ENCODE data around the gene SBF2.

DNA sequence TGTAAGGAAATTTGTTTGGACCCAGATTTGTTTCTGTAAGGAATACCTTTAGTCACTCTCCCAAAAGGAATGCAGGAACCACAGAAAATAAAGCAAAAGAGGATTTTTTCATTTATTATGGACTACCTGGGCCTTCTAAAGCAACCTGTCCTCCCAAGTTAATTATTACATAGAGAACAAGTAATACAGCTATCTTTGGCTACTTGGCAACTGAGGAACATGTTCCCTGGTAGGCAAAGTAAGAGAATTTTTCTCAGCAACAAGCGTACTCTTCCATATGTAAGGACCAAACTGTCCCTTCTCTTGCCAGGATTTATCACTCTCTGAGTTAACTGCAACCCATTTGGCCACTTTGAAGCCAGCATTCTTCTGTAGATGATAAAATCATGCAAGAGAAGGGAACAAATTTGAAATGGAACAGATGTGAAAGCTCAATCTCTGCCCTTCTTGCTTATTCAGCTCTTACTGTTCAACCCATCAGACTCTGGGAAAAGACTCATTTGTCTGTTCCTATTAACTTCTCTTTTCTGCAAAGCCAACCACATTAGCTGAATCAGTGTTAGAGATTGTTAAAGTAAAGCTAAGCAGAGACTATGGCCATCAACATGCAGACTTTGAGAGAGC lies 440.0 kb downstream of the SBF2 start:
- TF ChIP-seq, protein P1, sequence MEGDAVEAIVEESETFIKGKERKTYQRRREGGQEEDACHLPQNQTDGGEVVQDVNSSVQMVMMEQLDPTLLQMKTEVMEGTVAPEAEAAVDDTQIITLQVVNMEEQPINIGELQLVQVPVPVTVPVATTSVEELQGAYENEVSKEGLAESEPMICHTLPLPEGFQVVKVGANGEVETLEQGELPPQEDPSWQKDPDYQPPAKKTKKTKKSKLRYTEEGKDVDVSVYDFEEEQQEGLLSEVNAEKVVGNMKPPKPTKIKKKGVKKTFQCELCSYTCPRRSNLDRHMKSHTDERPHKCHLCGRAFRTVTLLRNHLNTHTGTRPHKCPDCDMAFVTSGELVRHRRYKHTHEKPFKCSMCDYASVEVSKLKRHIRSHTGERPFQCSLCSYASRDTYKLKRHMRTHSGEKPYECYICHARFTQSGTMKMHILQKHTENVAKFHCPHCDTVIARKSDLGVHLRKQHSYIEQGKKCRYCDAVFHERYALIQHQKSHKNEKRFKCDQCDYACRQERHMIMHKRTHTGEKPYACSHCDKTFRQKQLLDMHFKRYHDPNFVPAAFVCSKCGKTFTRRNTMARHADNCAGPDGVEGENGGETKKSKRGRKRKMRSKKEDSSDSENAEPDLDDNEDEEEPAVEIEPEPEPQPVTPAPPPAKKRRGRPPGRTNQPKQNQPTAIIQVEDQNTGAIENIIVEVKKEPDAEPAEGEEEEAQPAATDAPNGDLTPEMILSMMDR (IDR thresholded peaks at IDR 0.05; ENCODE audit: insufficient read depth, low read length) = no peak
- TF ChIP-seq POLR2AphosphoS5 (IDR thresholded peaks at IDR 0.05; ENCODE audit: low read depth) = no peak
- TF ChIP-seq, protein P2, sequence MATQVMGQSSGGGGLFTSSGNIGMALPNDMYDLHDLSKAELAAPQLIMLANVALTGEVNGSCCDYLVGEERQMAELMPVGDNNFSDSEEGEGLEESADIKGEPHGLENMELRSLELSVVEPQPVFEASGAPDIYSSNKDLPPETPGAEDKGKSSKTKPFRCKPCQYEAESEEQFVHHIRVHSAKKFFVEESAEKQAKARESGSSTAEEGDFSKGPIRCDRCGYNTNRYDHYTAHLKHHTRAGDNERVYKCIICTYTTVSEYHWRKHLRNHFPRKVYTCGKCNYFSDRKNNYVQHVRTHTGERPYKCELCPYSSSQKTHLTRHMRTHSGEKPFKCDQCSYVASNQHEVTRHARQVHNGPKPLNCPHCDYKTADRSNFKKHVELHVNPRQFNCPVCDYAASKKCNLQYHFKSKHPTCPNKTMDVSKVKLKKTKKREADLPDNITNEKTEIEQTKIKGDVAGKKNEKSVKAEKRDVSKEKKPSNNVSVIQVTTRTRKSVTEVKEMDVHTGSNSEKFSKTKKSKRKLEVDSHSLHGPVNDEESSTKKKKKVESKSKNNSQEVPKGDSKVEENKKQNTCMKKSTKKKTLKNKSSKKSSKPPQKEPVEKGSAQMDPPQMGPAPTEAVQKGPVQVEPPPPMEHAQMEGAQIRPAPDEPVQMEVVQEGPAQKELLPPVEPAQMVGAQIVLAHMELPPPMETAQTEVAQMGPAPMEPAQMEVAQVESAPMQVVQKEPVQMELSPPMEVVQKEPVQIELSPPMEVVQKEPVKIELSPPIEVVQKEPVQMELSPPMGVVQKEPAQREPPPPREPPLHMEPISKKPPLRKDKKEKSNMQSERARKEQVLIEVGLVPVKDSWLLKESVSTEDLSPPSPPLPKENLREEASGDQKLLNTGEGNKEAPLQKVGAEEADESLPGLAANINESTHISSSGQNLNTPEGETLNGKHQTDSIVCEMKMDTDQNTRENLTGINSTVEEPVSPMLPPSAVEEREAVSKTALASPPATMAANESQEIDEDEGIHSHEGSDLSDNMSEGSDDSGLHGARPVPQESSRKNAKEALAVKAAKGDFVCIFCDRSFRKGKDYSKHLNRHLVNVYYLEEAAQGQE (IDR thresholded peaks at IDR 0.05; ENCODE audit: insufficient replicate concordance, low read depth) = no peak
